K562 (cell line): ENCODE results near the gene RCL1. TPM values are rescaled to one million over a fixed set of nuclear protein-coding genes. Genes with fewer than 3 reads are reported as not detected.

Experiments used
- ATAC-seq: fragments of 200-7000 bp; cut with Tn5 transposase; 3 replicates; pipeline ENCODE4 v1.9.1; 2020; ENCODE audit warnings: moderate library complexity
- BruUV-seq: library from RNA; stranded (reverse); fragments of 400-500 nt; replicated peaks from 2 replicates; lab custom pipeline; 2021; lab: Mats Ljungman, UMichigan
- CTCF ChIA-PET: fragments of 300-600 bp; formaldehyde crosslinking; extraction: SDS; loops from one replicate; lab custom pipeline; 2021; ENCODE audit warnings: low intra/inter-chr PET ratio; lab: Yijun Ruan, JAX
- POLR2A ChIA-PET: fragments of 300-600, 350-650 bp; sonication (Branson Sonifier 250); formaldehyde crosslinking; extraction: SDS; loops from one replicate; lab custom pipeline; 2021; ENCODE audit warnings: antibody characterized with exemption, inconsistent platforms; lab: Yijun Ruan, JAX
- DNase-seq, 4 experiments: peaks; one replicate each; pipeline versions ENCODE4 v3.0.0 to v3.0.0-alpha.2; 2011 to 2018; ENCODE audit warnings: low spot score in 3 of 4, mixed read lengths in 3 of 4; ENCODE audit errors: extremely low read depth in 1 of 4
- FAIRE-seq: peaks from 2 replicates; lab custom pipeline; 2011; peaks lifted over from hg19 to GRCh38; lab: Jason Lieb, UNC
- H2AFZ ChIP-seq: 2 replicates; pipeline ENCODE4 v1.6.0; 2011; ENCODE audit warnings: low read depth, low read length, control low read depth, inconsistent platforms
- H3K27ac ChIP-seq: fragments of 200-600 bp; 3 replicates; pipeline ENCODE4 v1.8.0; 2011; ENCODE audit warnings: low read depth, mild to moderate bottlenecking, control low read depth, inconsistent platforms, low read length, moderate library complexity, mixed read lengths; ENCODE audit errors: extremely low read depth
- H3K27me3 ChIP-seq, 2 experiments: fragments of 300-600 bp in 1 of 2; 2 replicates in 1 of 2; 3 replicates in 1 of 2; pipeline versions ENCODE4 v1.6.0 to v1.8.0; 2011; ENCODE audit warnings: inconsistent platforms in 2 of 2, low read length in 2 of 2, mild to moderate bottlenecking in 1 of 2, mixed read lengths in 1 of 2, moderate library complexity in 1 of 2; ENCODE audit not compliant: control insufficient read depth in 2 of 2, insufficient read depth in 2 of 2
- H3K36me3 ChIP-seq: fragments of 300-600 bp; 3 replicates; pipeline ENCODE4 v1.8.0; 2011; ENCODE audit warnings: mild to moderate bottlenecking, low read length, inconsistent platforms; ENCODE audit not compliant: control insufficient read depth, insufficient read depth
- H3K4me1 ChIP-seq, 2 experiments: fragments of 200-600 bp in 1 of 2; replicated peaks in 1 of 2; 2 replicates in 1 of 2; 3 replicates in 1 of 2; pipeline versions ENCODE4 v1.5.1 to v1.8.0; 2011; ENCODE audit warnings: inconsistent platforms in 2 of 2, low read length in 2 of 2, mild to moderate bottlenecking in 1 of 2, mixed read lengths in 1 of 2, moderate library complexity in 1 of 2; ENCODE audit not compliant: control insufficient read depth in 2 of 2, insufficient read depth in 2 of 2
- H3K4me2 ChIP-seq: 2 replicates; pipeline ENCODE4 v1.6.1; 2011; ENCODE audit warnings: low read length, control low read depth, inconsistent platforms, mixed read lengths; ENCODE audit not compliant: insufficient read depth
- H3K4me3 ChIP-seq: fragments of 200-600 bp; sonication (generic), shearing (Covaris generic); 2 replicates; pipeline ENCODE4 v1.5.1; 2016; ENCODE audit warnings: control low read depth, inconsistent platforms
- H3K79me2 ChIP-seq: fragments of 200-600 bp; 3 replicates; pipeline ENCODE4 v1.8.0; 2011; ENCODE audit warnings: low read length, inconsistent platforms; ENCODE audit not compliant: control insufficient read depth, insufficient read depth
- H3K9ac ChIP-seq, 2 experiments: 2 replicates each; pipeline versions ENCODE4 v1.6.0 to v1.6.1; 2011; ENCODE audit warnings: low read depth in 2 of 2, low read length in 2 of 2, control low read depth in 1 of 2, inconsistent platforms in 1 of 2, mild to moderate bottlenecking in 1 of 2, mixed read lengths in 1 of 2; ENCODE audit not compliant: insufficient read depth in 1 of 2
- H3K9me1 ChIP-seq: one replicate; pipeline ENCODE4 v1.6.0; 2011; ENCODE audit warnings: inconsistent platforms, mild to moderate bottlenecking, low read length, moderate library complexity; ENCODE audit not compliant: control insufficient read depth, insufficient read depth
- H3K9me3 ChIP-seq: replicated peaks from 2 replicates; pipeline ENCODE4 v1.5.1; 2011; ENCODE audit warnings: low read depth, low read length, inconsistent platforms; ENCODE audit not compliant: control insufficient read depth, insufficient read depth
- H4K20me1 ChIP-seq: replicated peaks from 2 replicates; pipeline ENCODE4 v1.6.1; 2011; ENCODE audit warnings: low read length, inconsistent platforms, mixed read lengths; ENCODE audit not compliant: control insufficient read depth, insufficient read depth
- C11orf30 ChIP-seq: fragments of 450-650 bp; IDR thresholded peaks from 2 replicates; pipeline ENCODE4 v1.6.1; 2016; ENCODE audit warnings: low read depth, mild to moderate bottlenecking
- CREBBP ChIP-seq: IDR thresholded peaks from one replicate; pipeline ENCODE4 v1.6.1; 2012; ENCODE audit warnings: low read depth, mild to moderate bottlenecking, control low read depth, inconsistent platforms, low read length
- FOSL1 ChIP-seq: fragments of 200-800 bp; sonication (Bioruptor generic); conservative IDR thresholded peaks from 2 replicates; pipeline ENCODE4 v1.6.1; 2016; ENCODE audit warnings: missing genetic modification characterization, missing compliant biosample characterization
- FOXJ3 ChIP-seq: sonication (generic); formaldehyde crosslinking; IDR thresholded peaks from 2 replicates; pipeline ENCODE4 v1.4.0; 2020; ENCODE audit warnings: mild to moderate bottlenecking, missing genetic modification reagents
- HIVEP1 ChIP-seq: fragments of 250-450 bp; sonication (Bioruptor Pico); IDR thresholded peaks from 2 replicates; pipeline ENCODE4 v1.4.0; 2020; ENCODE audit warnings: mild to moderate bottlenecking
- HMGN3 ChIP-seq: IDR thresholded peaks from 2 replicates; pipeline ENCODE4 v1.6.1; 2011; ENCODE audit warnings: borderline replicate concordance, low read depth, mild to moderate bottlenecking, mixed read lengths, low read length; ENCODE audit not compliant: insufficient read length; ENCODE audit errors: extremely low read depth
- MLLT1 ChIP-seq, 2 experiments: fragments of 450-650 bp; IDR thresholded peaks; 2 replicates each; pipeline ENCODE4 v1.6.1; 2016
- MTA3 ChIP-seq: fragments of 450-650 bp; formaldehyde crosslinking; IDR thresholded peaks from 2 replicates; pipeline ENCODE4 v1.6.1; 2017; ENCODE audit warnings: mild to moderate bottlenecking, borderline replicate concordance
- MYNN ChIP-seq, 2 experiments: sonication (generic); formaldehyde crosslinking in 1 of 2; IDR thresholded peaks; 2 replicates each; pipeline versions ENCODE4 v1.5.0 to v1.6.1; 2016 to 2020; ENCODE audit warnings: antibody characterized with exemption in 1 of 2, missing genetic modification reagents in 1 of 2
- NR2C2 ChIP-seq, 2 experiments: fragments of 200-800 bp in 1 of 2; sonication (Bioruptor generic) in 1 of 2; sonication (generic) in 1 of 2; formaldehyde crosslinking in 1 of 2; IDR thresholded peaks; 2 replicates each; pipeline versions ENCODE4 v1.6.1 to v1.8.0; 2016 to 2022; ENCODE audit warnings: mild to moderate bottlenecking in 1 of 2, missing compliant biosample characterization in 1 of 2, missing genetic modification characterization in 1 of 2, missing genetic modification reagents in 1 of 2
- SMAD3 ChIP-seq: fragments of 450-650 bp; formaldehyde crosslinking; conservative IDR thresholded peaks from 2 replicates; pipeline ENCODE4 v1.4.0; 2020; ENCODE audit warnings: mild to moderate bottlenecking
- SOX6 ChIP-seq: fragments of 450-650 bp; IDR thresholded peaks from 2 replicates; pipeline ENCODE4 v1.6.1; 2014; ENCODE audit warnings: mild to moderate bottlenecking
- SUPT5H ChIP-seq: fragments of 450-650 bp; IDR thresholded peaks from 2 replicates; pipeline ENCODE4 v1.6.1; 2016
- TCF3 ChIP-seq: sonication (generic); formaldehyde crosslinking; IDR thresholded peaks from 2 replicates; pipeline ENCODE4 v1.4.0; 2020; ENCODE audit warnings: mild to moderate bottlenecking, missing genetic modification reagents
- YY1 ChIP-seq, 3 experiments: IDR thresholded peaks; 2 replicates each; pipeline ENCODE4 v1.6.1; 2011; ENCODE audit warnings: low read length in 2 of 3, mild to moderate bottlenecking in 2 of 3, moderate library complexity in 2 of 3, borderline replicate concordance in 1 of 3, control low read depth in 1 of 3, low read depth in 1 of 3; ENCODE audit not compliant: insufficient read depth in 3 of 3, insufficient replicate concordance in 2 of 3, control insufficient read depth in 1 of 3, insufficient read length in 1 of 3; ENCODE audit errors: extremely low read depth in 1 of 3
- ZNF408 ChIP-seq: fragments of 250-450 bp; sonication (Bioruptor Pico); IDR thresholded peaks from 2 replicates; pipeline ENCODE4 v1.4.0; 2020; ENCODE audit warnings: low read depth, mild to moderate bottlenecking, moderate library complexity
- ZNF668 ChIP-seq: fragments of 250-450 bp; sonication (Bioruptor Pico); IDR thresholded peaks from 2 replicates; pipeline ENCODE4 v1.8.0; 2022; ENCODE audit warnings: mild to moderate bottlenecking, inconsistent platforms
- ZNF77 ChIP-seq: fragments of 250-450 bp; sonication (Bioruptor Pico); IDR thresholded peaks from 2 replicates; pipeline ENCODE4 v1.5.0; 2020
- WGBS: fragments of 100-300 bp; shearing (Covaris generic); methylation state at CpG from one replicate; pipeline ENCODE4 v1.1.6; 2016; ENCODE audit warnings: low coverage, mixed read lengths; ENCODE audit not compliant: insufficient coverage; ENCODE audit errors: missing lambda C conversion rate; 5-methylcytosine and 5-hydroxymethylcytosine counted together
- in situ Hi-C: fragments of 300-500 bp; cut with MboI; formaldehyde crosslinking; loops from 4 replicates; pipeline ENCODE4 v1.15.0; 2018; ENCODE audit warnings: inconsistent platforms, mixed read lengths
- intact Hi-C: fragments of 100-400 bp; cut with micrococcal nuclease; formaldehyde crosslinking; loops from 2 replicates; pipeline ENCODE4 v1.14.2; 2022
- polyA plus RNA-seq, 8 experiments: library from polyadenylated mRNA; depleted of rRNA in 4 of 8; stranded (reverse) in 5 of 8; unstranded in 3 of 8; fragments of >200 nt; fragmentation: Nextera tagmentation in 2 of 8; fragmentation: Illumina TruSeq in 1 of 8; extraction: Ambion mirVana in 2 of 8; extraction: Trizol in 1 of 8; gene quantifications; 2 replicates each; pipeline versions ENCODE4 v1.2.1 to v1.2.3, GENCODE V29; 2011 to 2014; ENCODE audit warnings: inconsistent platforms in 1 of 8, missing spikeins in 1 of 8
- total RNA-seq, 7 experiments: library from RNA; depleted of rRNA in 6 of 7; stranded (reverse); fragments of >200 nt in 6 of 7; fragmentation: Illumina TruSeq in 2 of 7; extraction: Trizol in 2 of 7; gene quantifications; 2 replicates each; pipeline versions ENCODE4 v1.2.1 to v1.2.3, GENCODE V29; 2011 to 2021; ENCODE audit warnings: low replicate concordance in 1 of 7
- TF ChIP-seq, protein P1 (sequence below): fragments of 250-450 bp; sonication (Bioruptor Pico); IDR thresholded peaks from 2 replicates; pipeline ENCODE4 v1.4.0; 2020; ENCODE audit warnings: borderline replicate concordance

RCL1 gene
- total and polyA plus RNA-seq, 9 of the 15 experiments (the other 6 are each of a cell fraction or from before 2014, with no cell fraction given) = 24.0 to 67.7 (median 38.6) TPM

- Histone ChIP-seq H3K79me2 (peaks cover 99% of the 10 kb centered on the region), H3K4me1 (peaks cover 18 to 33% of the 10 kb centered on the region in 2 experiments; a peak in 4 of 5 replicates), H2AFZ (no peak overlapping the region), H3K27me3 (no peaks in the 10 kb centered on the region), H3K36me3 (peaks cover 35% of the 10 kb centered on the region), H3K9ac (no peak overlapping the region), H3K4me3 (no peak overlapping the region), H3K9me1 (no peaks in the 10 kb centered on the region), H3K9me3 (peaks cover 11% of the 10 kb centered on the region), H4K20me1 (no peaks in the 10 kb centered on the region), H3K4me2 (peak overlapping the region; percentile 55; the same call in 1 of the 2 replicates), H3K27ac (peak overlapping the region; percentile 71; the same call in 2 of the 3 replicates)
- ChIA-PET CTCF (no interaction called here), POLR2A (no interaction called here)
- peak; percentile 45 for ATAC-seq
- 8% methylated on average over 3 of the region's 3 CpGs for WGBS
- intact Hi-C loops = loop anchor here (2.0 to 10.0 kb wide), 5 partner anchors 15 to 185 kb away; partner anchors contain the start of gene JAK2
- in situ Hi-C loops = no loop called here
- no TSS peak for BruUV-seq
- peak; percentile 82 for FAIRE-seq
- peak; percentile 64 to 87 (median 72) for DNase-seq
- TF ChIP-seq ZNF77 (CRISPR knock-in tag) (no peak), SMAD3 (CRISPR knock-in tag) (peak; percentile 77; the same call in 1 of the 2 replicates), SUPT5H (no peak), ZNF408 (CRISPR knock-in tag) (no peak), HMGN3 (peak; percentile 66), MTA3 (no peak), YY1 (IDR thresholded peaks at IDR 0.05; ENCODE audit: borderline replicate concordance in 1 of 3, control insufficient read depth in 1 of 3, extremely low read depth in 1 of 3, insufficient read depth in 3 of 3, insufficient read length in 1 of 3, insufficient replicate concordance in 2 of 3, low read depth in 1 of 3, low read length in 2 of 3) (peak in 1 of 3 experiments; percentile 40), C11orf30 (peak; percentile 54), SOX6 (peak; percentile 94), CREBBP (no peak), MYNN (IDR thresholded peaks at IDR 0.05) (peak; percentile 99), MYNN (CRISPR knock-in tag; IDR thresholded peaks at IDR 0.05) (no peak), ZNF668 (no peak), MLLT1 (IDR thresholded peaks at IDR 0.05) (no peak), NR2C2 (CRISPR knock-in tag; IDR thresholded peaks at IDR 0.05) (no peak), NR2C2 (tag; IDR thresholded peaks at IDR 0.05) (peak; percentile 20; the same call in 1 of the 2 replicates), FOXJ3 (CRISPR knock-in tag) (no peak), TCF3 (CRISPR knock-in tag) (peak; percentile 96), FOSL1 (tag) (peak; percentile 58; the same call in 1 of the 2 replicates), HIVEP1 (CRISPR knock-in tag) (no peak)
- TF ChIP-seq, protein P1, sequence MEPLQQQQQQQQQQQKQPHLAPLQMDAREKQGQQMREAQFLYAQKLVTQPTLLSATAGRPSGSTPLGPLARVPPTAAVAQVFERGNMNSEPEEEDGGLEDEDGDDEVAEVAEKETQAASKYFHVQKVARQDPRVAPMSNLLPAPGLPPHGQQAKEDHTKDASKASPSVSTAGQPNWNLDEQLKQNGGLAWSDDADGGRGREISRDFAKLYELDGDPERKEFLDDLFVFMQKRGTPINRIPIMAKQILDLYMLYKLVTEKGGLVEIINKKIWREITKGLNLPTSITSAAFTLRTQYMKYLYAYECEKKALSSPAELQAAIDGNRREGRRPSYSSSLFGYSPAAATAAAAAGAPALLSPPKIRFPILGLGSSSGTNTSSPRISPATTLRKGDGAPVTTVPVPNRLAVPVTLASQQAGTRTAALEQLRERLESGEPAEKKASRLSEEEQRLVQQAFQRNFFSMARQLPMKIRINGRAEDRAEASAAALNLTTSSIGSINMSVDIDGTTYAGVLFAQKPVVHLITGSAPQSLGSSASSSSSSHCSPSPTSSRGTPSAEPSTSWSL (CRISPR knock-in tag) = no peak
Observed at GRCh38 chr9:4799775-4800174, 7.0 kb downstream of the RCL1 start.
